Lung (tissue), 12 donors: ENCODE data around the gene TATDN3. TPM values are rescaled to one million over a fixed set of nuclear protein-coding genes. Genes with fewer than 3 reads are reported as not detected.

Source experiments
- ATAC-seq: fragments of 200-7000 bp; cut with Tn5 transposase; one replicate; pipeline ENCODE4 v1.9.1; 2020; ENCODE audit warnings: moderate number of reproducible peaks; ENCODE audit not compliant: insufficient read depth, low FRiP score
- DNase-seq, 3 donors: peaks; one replicate each; pipeline ENCODE4 v3.0.0-alpha.2; 2013 to 2017
- H3K27ac ChIP-seq, 2 donors: one replicate each; pipeline ENCODE4 v1.5.1; 2013; ENCODE audit warnings: mild to moderate bottlenecking in 2 of 2, moderate library complexity in 2 of 2, control low read depth in 1 of 2, inconsistent platforms in 1 of 2, low read depth in 1 of 2, low read length in 1 of 2
- H3K27me3 ChIP-seq, 3 donors: one replicate each; pipeline ENCODE4 v1.5.1; 2013; ENCODE audit warnings: low read length in 2 of 3; ENCODE audit not compliant: control insufficient read depth in 3 of 3, insufficient read depth in 3 of 3
- H3K36me3 ChIP-seq, 4 donors: one replicate each; pipeline ENCODE4 v1.5.1; 2013; ENCODE audit warnings: low read length in 4 of 4, mild to moderate bottlenecking in 1 of 4, moderate library complexity in 1 of 4; ENCODE audit not compliant: control insufficient read depth in 4 of 4, insufficient read depth in 4 of 4
- H3K4me1 ChIP-seq, 5 donors: one replicate each; pipeline ENCODE4 v1.5.1; 2013; ENCODE audit warnings: low read length in 5 of 5, mild to moderate bottlenecking in 2 of 5, moderate library complexity in 1 of 5; ENCODE audit not compliant: control insufficient read depth in 5 of 5, insufficient read depth in 5 of 5
- H3K4me3 ChIP-seq: one replicate; pipeline ENCODE4 v1.5.1; 2013; ENCODE audit warnings: mild to moderate bottlenecking, control low read depth, moderate library complexity
- H3K9ac ChIP-seq, 2 donors: one replicate each; pipeline ENCODE4 v1.5.1; 2013; ENCODE audit warnings: low read length in 2 of 2, control low read depth in 1 of 2; ENCODE audit not compliant: insufficient read depth in 1 of 2
- H3K9me3 ChIP-seq, 4 donors: one replicate each; pipeline ENCODE4 v1.5.1; 2013; ENCODE audit warnings: low read length in 3 of 4, mild to moderate bottlenecking in 1 of 4, moderate library complexity in 1 of 4; ENCODE audit not compliant: control insufficient read depth in 4 of 4, insufficient read depth in 3 of 4
- WGBS, 2 donors: extraction: QIAGEN DNeasy Blood & Tissue Kit; methylation state at CpG; one replicate each; pipeline ENCODE4 v1.1.7; 2013; 5-methylcytosine and 5-hydroxymethylcytosine counted together
- polyA plus RNA-seq, 2 donors: library from polyadenylated mRNA; stranded (reverse); fragments of 200-250 nt; gene quantifications; one replicate each; pipeline ENCODE4 v1.2.1, GENCODE V29; 2013
- total RNA-seq, 2 donors: library from RNA; depleted of rRNA in 1 of 2; stranded (reverse); fragments of >200 nt in 1 of 2; gene quantifications; one replicate each; pipeline ENCODE4 v1.2.1, GENCODE V29; 2014 to 2021
- TF ChIP-seq, protein P1 (sequence below): IDR thresholded peaks from 2 replicates; pipeline ENCODE4 v1.5.1; 2012; ENCODE audit warnings: mild to moderate bottlenecking; ENCODE audit errors: control extremely low read depth, extremely low read depth
- donor health status: control.
- donor health status: control.
- donor health status: Bipolar disorder and iron deficiency.
- donor health status: healthy.
- donor health status: DM: yes; HTN: yes; CAD: no.

The TATDN3 gene
- total and polyA plus RNA-seq, 4 donors = 11.2 to 17.8 (median 13.8) TPM

DNA sequence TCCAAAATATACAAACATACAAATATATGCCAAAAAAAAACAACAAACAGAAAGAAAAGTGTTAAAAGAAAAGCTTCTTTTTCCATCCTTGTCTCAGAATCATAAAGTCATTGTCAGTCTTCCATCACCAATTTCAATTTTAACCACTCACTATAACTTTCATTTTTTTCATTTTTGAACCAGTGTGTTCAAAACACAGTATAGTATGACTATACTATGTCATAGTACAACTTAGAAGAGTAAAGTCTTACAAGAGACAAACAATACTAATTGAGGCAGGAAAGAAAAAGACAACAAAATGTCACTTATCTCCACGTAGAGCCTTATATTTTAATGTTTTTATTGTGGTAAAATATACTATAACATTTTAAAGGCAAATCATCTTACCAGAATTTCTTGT is 7.7 kb upstream of the TATDN3 start:
- no peaks in the 10 kb centered on the region for H3K4me1 ChIP-seq
- H3K4me3 ChIP-seq = no peak overlapping the region
- WGBS, 2 donors = 63 to 76% methylated on average over 1 of the region's 1 CpG
- TF ChIP-seq, protein P1, sequence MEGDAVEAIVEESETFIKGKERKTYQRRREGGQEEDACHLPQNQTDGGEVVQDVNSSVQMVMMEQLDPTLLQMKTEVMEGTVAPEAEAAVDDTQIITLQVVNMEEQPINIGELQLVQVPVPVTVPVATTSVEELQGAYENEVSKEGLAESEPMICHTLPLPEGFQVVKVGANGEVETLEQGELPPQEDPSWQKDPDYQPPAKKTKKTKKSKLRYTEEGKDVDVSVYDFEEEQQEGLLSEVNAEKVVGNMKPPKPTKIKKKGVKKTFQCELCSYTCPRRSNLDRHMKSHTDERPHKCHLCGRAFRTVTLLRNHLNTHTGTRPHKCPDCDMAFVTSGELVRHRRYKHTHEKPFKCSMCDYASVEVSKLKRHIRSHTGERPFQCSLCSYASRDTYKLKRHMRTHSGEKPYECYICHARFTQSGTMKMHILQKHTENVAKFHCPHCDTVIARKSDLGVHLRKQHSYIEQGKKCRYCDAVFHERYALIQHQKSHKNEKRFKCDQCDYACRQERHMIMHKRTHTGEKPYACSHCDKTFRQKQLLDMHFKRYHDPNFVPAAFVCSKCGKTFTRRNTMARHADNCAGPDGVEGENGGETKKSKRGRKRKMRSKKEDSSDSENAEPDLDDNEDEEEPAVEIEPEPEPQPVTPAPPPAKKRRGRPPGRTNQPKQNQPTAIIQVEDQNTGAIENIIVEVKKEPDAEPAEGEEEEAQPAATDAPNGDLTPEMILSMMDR = no peak
- peaks cover 3 to 24% (median 13%) of the 10 kb centered on the region in 4 donors for H3K36me3 ChIP-seq
- no peak for DNase-seq
- H3K9me3 ChIP-seq = no peaks in the 10 kb centered on the region
- no peak for ATAC-seq
- no peak overlapping the region for H3K9ac ChIP-seq
- no peak overlapping the region for H3K27ac ChIP-seq
- no peaks in the 10 kb centered on the region for H3K27me3 ChIP-seq

DNA sequence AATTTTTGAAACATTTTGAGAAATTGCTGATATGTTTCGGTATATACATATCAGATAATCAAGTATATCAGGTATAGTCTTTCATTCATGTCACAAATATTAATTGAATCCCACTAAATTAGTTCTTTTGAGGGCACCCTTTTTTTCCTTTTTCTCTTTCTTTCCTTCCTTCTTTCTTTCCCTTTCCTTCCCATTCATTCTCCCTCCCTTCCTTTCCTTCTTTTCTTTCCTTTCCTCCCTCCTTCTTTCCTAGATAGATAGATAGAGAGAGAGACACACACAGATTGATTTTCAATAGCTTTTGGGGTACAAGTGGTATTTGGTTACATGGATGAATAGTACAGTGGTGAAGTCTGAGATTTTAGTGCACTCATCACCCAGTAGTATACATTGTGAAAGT is 5.8 kb upstream of the TATDN3 start:
- TF ChIP-seq, protein P1 = no peak
- ATAC-seq (no peak), DNase-seq (no peak)
- H3K27ac ChIP-seq = no peak overlapping the region
- H3K4me1 ChIP-seq = peaks cover 0 to 5% (median under 1%) of the 10 kb centered on the region in 5 donors
- 97 to 98% methylated on average over 1 of the region's 1 CpG for WGBS, 2 donors
- no peaks in the 10 kb centered on the region for H3K27me3 ChIP-seq
- H3K9ac ChIP-seq = no peak overlapping the region
- no peaks in the 10 kb centered on the region for H3K9me3 ChIP-seq
- H3K36me3 ChIP-seq = peaks cover 3 to 24% (median 12%) of the 10 kb centered on the region in 4 donors
- H3K4me3 ChIP-seq = no peak overlapping the region

DNA sequence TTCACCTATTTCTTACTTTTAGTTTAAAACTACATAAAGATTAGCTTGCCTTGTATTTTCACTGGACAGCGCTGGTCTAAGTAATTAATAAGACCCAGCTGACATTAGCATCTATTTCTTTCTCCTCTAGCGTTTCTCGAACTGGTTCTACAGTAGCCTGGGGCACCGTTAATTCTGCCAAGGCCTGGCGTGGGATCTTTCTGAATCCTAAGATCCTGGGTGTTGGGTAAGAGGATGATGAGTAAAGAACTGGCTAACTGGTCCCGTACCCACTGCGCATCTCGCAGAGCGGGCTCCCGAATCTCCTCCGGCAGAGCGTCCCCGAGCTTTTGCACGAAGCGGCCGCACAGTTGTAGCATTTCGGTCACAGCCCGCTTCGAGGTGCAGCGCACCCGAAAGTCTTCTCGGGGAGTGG is 426 bp upstream of the TATDN3 start:
- WGBS, 2 donors = 0 to 1% methylated on average over 22 of the region's 22 CpGs
- Histone ChIP-seq H3K4me1 (peaks cover 0 to 9% (median 1%) of the 10 kb centered on the region in 5 donors), H3K36me3 (peaks cover 0 to 6% (median under 1%) of the 10 kb centered on the region in 4 donors), H3K9me3 (no peaks in the 10 kb centered on the region), H3K4me3 (peak overlapping the region; percentile 97), H3K27ac (peak overlapping the region; percentile 89 to 95), H3K27me3 (no peaks in the 10 kb centered on the region), H3K9ac (peak overlapping the region; percentile 42 to 89)
- TF ChIP-seq, protein P1 = no peak
- DNase-seq (no peak), ATAC-seq (peak; percentile 56)

DNA sequence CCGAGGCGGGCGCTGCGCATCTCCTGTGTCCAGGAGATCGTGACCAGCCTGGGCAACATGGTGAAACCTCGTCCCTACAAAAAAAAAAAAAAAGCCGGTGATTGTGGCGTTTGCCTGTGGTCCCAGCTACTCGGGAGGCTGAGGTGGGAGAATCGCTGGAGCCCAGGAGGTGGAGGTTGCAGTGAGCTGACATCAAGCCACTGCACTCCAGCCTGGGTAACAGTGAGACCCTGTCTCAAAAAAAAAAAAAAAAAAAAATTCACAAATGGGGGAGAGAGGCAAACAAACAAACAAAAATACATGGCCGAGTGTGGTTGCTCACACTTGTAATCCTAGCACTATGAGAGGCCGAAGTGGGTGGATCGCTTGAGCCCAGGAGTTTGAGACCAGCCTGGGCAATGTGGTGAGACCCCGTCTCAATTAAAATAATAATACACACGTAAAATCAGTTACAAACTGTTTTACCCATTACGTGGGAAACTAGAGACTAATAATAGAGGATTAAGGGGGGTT is 758 bp downstream of the TATDN3 start:
- no peaks in the 10 kb centered on the region for H3K9me3 ChIP-seq
- no peak for ATAC-seq
- peaks cover 0 to 5% (median 3%) of the 10 kb centered on the region in 4 donors for H3K36me3 ChIP-seq
- H3K9ac ChIP-seq = peak overlapping the region; percentile 42 to 91
- peaks cover 0 to 9% (median 1%) of the 10 kb centered on the region in 5 donors for H3K4me1 ChIP-seq
- TF ChIP-seq, protein P1 = no peak
- WGBS, 2 donors = 18 to 23% methylated on average over 16 of the region's 16 CpGs
- H3K27ac ChIP-seq = peak overlapping the region; percentile 89 to 95
- H3K27me3 ChIP-seq = no peaks in the 10 kb centered on the region
- peak in 2 of 3 donors; percentile 9 to 19 for DNase-seq
- peak overlapping the region; percentile 81 for H3K4me3 ChIP-seq
